ENCODE measurements around the gene CDYL2.
A peak's percentile ranks its signal among the peaks of the same experiment; 100 is the strongest.

CDYL2 gene

GRCh38 chr16:80656711-80657150, 147.7 kb downstream of the CDYL2 start:
- Histone ChIP-seq H3K9ac (ENCODE audit: low read depth, low read length, poor library complexity) (no peak overlapping the region), H2AK5ac (ENCODE audit: low read depth, low read length) (no peak overlapping the region), H3K4ac (ENCODE audit: low read length) (no peak overlapping the region), H3K79me1 (ENCODE audit: low read depth, low read length) (no peaks in the 10 kb centered on the region), H3K27me3 (ENCODE audit: control insufficient read depth in 3 of 3, insufficient read depth in 3 of 3, low read depth in 1 of 3, low read length in 3 of 3) (no peaks in the 10 kb centered on the region), H3K18ac (ENCODE audit: low read length) (no peak overlapping the region), H2BK15ac (ENCODE audit: low read length) (no peak overlapping the region), H3K4me2 (ENCODE audit: insufficient read depth, low read length, poor library complexity, severe bottlenecking) (no peak overlapping the region), H3K14ac (ENCODE audit: low read length) (no peak overlapping the region), H4K8ac (ENCODE audit: low read depth, low read length) (no peak overlapping the region), H2BK5ac (ENCODE audit: low read length) (no peak overlapping the region), H3K9me3 (replicated peaks in 1 of 2; ENCODE audit: control insufficient read depth in 2 of 2, insufficient read depth in 1 of 2, low read depth in 1 of 2, low read length in 2 of 2) (no peaks in the 10 kb centered on the region), H2AFZ (ENCODE audit: low read length) (no peak overlapping the region), H2BK120ac (ENCODE audit: low read depth, low read length) (no peak overlapping the region), H3K27ac (replicated peaks; ENCODE audit: low read length) (no peak overlapping the region), H3K23ac (ENCODE audit: low read depth, low read length, poor library complexity) (no peak overlapping the region), H3K4me3 (ENCODE audit: low read length in 2 of 2) (no peak overlapping the region), H2BK12ac (ENCODE audit: low read length) (no peak overlapping the region), H3K36me3 (replicated peaks in 1 of 2; ENCODE audit: control insufficient read depth in 2 of 2, insufficient read depth in 2 of 2, low read length in 2 of 2) (no peaks in the 10 kb centered on the region), H4K91ac (ENCODE audit: low read depth, low read length, poor library complexity) (no peak overlapping the region), H3K4me1 (ENCODE audit: control insufficient read depth in 2 of 2, insufficient read depth in 1 of 2, low read depth in 1 of 2, low read length in 2 of 2) (peaks cover 0 to 8% of the 10 kb centered on the region in 2 donors)
- DNase-seq (ENCODE audit: low spot score) = no peak
- no CpG with 5 or more reads among the region's 8 CpGs for WGBS, 2 donors (ENCODE audit: extremely low coverage in 2 of 2, insufficient read length in 2 of 2, insufficient replicate concordance in 1 of 2)

DNA sequence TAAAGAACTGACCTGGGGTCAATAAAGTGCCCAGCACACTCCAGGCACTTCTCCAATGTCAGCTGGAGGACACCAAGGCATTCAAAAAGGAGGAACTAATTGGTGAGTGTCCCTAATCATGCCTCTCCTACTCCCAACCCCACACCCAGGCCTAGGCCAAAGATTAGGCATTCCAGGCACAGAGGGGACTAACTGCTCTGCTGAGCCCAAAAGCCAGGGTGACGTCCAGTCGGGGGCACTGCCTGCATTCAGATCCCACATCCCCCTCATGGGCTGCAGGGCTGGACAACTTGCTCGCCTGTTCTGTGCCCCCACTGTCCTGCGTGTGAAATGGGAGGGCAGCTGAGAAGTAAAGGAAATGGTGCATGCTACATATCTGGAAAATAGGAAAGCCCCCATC, 148.2 kb downstream of the CDYL2 start:
- no peaks in the 10 kb centered on the region for H3K36me3 ChIP-seq (replicated peaks in 1 of 2; ENCODE audit: control insufficient read depth in 2 of 2, insufficient read depth in 2 of 2, low read length in 2 of 2)
- WGBS, 2 donors (ENCODE audit: extremely low coverage in 2 of 2, insufficient read length in 2 of 2, insufficient replicate concordance in 1 of 2) = no CpG with 5 or more reads among the region's 4 CpGs

GRCh38 chr16:80655751-80656150, 148.6 kb downstream of the CDYL2 start:
- no peak overlapping the region for H3K9ac ChIP-seq (ENCODE audit: low read depth, low read length, poor library complexity)
- no peak overlapping the region for H3K4me3 ChIP-seq (ENCODE audit: low read length in 2 of 2)
- no peak overlapping the region for H3K14ac ChIP-seq (ENCODE audit: low read length)
- H2BK12ac ChIP-seq (ENCODE audit: low read length) = no peak overlapping the region
- H3K9me3 ChIP-seq (replicated peaks in 1 of 2; ENCODE audit: control insufficient read depth in 2 of 2, insufficient read depth in 1 of 2, low read depth in 1 of 2, low read length in 2 of 2) = no peaks in the 10 kb centered on the region
- H3K4me2 ChIP-seq (ENCODE audit: insufficient read depth, low read length, poor library complexity, severe bottlenecking) = no peak overlapping the region
- H4K8ac ChIP-seq (ENCODE audit: low read depth, low read length) = no peak overlapping the region
- H2BK5ac ChIP-seq (ENCODE audit: low read length) = no peak overlapping the region
- H2BK15ac ChIP-seq (ENCODE audit: low read length) = no peak overlapping the region
- no peaks in the 10 kb centered on the region for H3K36me3 ChIP-seq (replicated peaks in 1 of 2; ENCODE audit: control insufficient read depth in 2 of 2, insufficient read depth in 2 of 2, low read length in 2 of 2)
- no peak overlapping the region for H3K27ac ChIP-seq (replicated peaks; ENCODE audit: low read length)
- no peak overlapping the region for H3K18ac ChIP-seq (ENCODE audit: low read length)
- no peaks in the 10 kb centered on the region for H3K79me1 ChIP-seq (ENCODE audit: low read depth, low read length)
- H3K23ac ChIP-seq (ENCODE audit: low read depth, low read length, poor library complexity) = no peak overlapping the region
- no peak overlapping the region for H2BK120ac ChIP-seq (ENCODE audit: low read depth, low read length)
- peaks cover 0 to 8% of the 10 kb centered on the region in 2 donors for H3K4me1 ChIP-seq (ENCODE audit: control insufficient read depth in 2 of 2, insufficient read depth in 1 of 2, low read depth in 1 of 2, low read length in 2 of 2)
- no peak overlapping the region for H4K91ac ChIP-seq (ENCODE audit: low read depth, low read length, poor library complexity)
- no CpG with 5 or more reads among the region's 9 CpGs for whole genome bisulfite sequencing, 2 donors (ENCODE audit: extremely low coverage in 2 of 2, insufficient read length in 2 of 2, insufficient replicate concordance in 1 of 2)
- no peak overlapping the region for H2AK5ac ChIP-seq (ENCODE audit: low read depth, low read length)
- H3K27me3 ChIP-seq (ENCODE audit: control insufficient read depth in 3 of 3, insufficient read depth in 3 of 3, low read depth in 1 of 3, low read length in 3 of 3) = no peaks in the 10 kb centered on the region
- no peak overlapping the region for H2AFZ ChIP-seq (ENCODE audit: low read length)
- no peak overlapping the region for H3K4ac ChIP-seq (ENCODE audit: low read length)
- no peak for DNase-seq (ENCODE audit: low spot score)

More for the DNA sequence above, 148.2 kb downstream of the CDYL2 start:
- H2BK5ac ChIP-seq (ENCODE audit: low read length) = no peak overlapping the region
- no peak overlapping the region for H3K27ac ChIP-seq (replicated peaks; ENCODE audit: low read length)
- H3K18ac ChIP-seq (ENCODE audit: low read length) = peak overlapping the region; percentile 22
- H2BK12ac ChIP-seq (ENCODE audit: low read length) = no peak overlapping the region
- no peaks in the 10 kb centered on the region for H3K79me1 ChIP-seq (ENCODE audit: low read depth, low read length)
- H2BK120ac ChIP-seq (ENCODE audit: low read depth, low read length) = no peak overlapping the region
- no peak overlapping the region for H3K14ac ChIP-seq (ENCODE audit: low read length)
- H4K8ac ChIP-seq (ENCODE audit: low read depth, low read length) = no peak overlapping the region
- H3K4me1 ChIP-seq (ENCODE audit: control insufficient read depth in 2 of 2, insufficient read depth in 1 of 2, low read depth in 1 of 2, low read length in 2 of 2) = peaks cover 0 to 8% of the 10 kb centered on the region in 2 donors
- H3K9ac ChIP-seq (ENCODE audit: low read depth, low read length, poor library complexity) = no peak overlapping the region
- H2BK15ac ChIP-seq (ENCODE audit: low read length) = no peak overlapping the region
- no peak overlapping the region for H3K4ac ChIP-seq (ENCODE audit: low read length)
- no peaks in the 10 kb centered on the region for H3K9me3 ChIP-seq (replicated peaks in 1 of 2; ENCODE audit: control insufficient read depth in 2 of 2, insufficient read depth in 1 of 2, low read depth in 1 of 2, low read length in 2 of 2)
- no peak for DNase-seq (ENCODE audit: low spot score)
- no peak overlapping the region for H4K91ac ChIP-seq (ENCODE audit: low read depth, low read length, poor library complexity)
- H2AFZ ChIP-seq (ENCODE audit: low read length) = no peak overlapping the region
- H2AK5ac ChIP-seq (ENCODE audit: low read depth, low read length) = no peak overlapping the region
- H3K4me2 ChIP-seq (ENCODE audit: insufficient read depth, low read length, poor library complexity, severe bottlenecking) = no peak overlapping the region
- no peaks in the 10 kb centered on the region for H3K27me3 ChIP-seq (ENCODE audit: control insufficient read depth in 3 of 3, insufficient read depth in 3 of 3, low read depth in 1 of 3, low read length in 3 of 3)
- H3K4me3 ChIP-seq (ENCODE audit: low read length in 2 of 2) = no peak overlapping the region
- no peak overlapping the region for H3K23ac ChIP-seq (ENCODE audit: low read depth, low read length, poor library complexity)

GRCh38 chr16:80654094-80654862, 150.1 kb downstream of the CDYL2 start:
- no peak overlapping the region for H2BK12ac ChIP-seq (ENCODE audit: low read length)
- WGBS, 2 donors (ENCODE audit: extremely low coverage in 2 of 2, insufficient read length in 2 of 2, insufficient replicate concordance in 1 of 2) = no CpG with 5 or more reads among the region's 14 CpGs
- no peak overlapping the region for H3K4me3 ChIP-seq (ENCODE audit: low read length in 2 of 2)

More at GRCh38 chr16:80654094-80654862, 150.1 kb downstream of the CDYL2 start:
- Histone ChIP-seq H2BK120ac (ENCODE audit: low read depth, low read length) (no peak overlapping the region), H3K27me3 (ENCODE audit: control insufficient read depth in 3 of 3, insufficient read depth in 3 of 3, low read depth in 1 of 3, low read length in 3 of 3) (no peaks in the 10 kb centered on the region), H3K9ac (ENCODE audit: low read depth, low read length, poor library complexity) (peak overlapping the region; percentile 70), H3K4me1 (ENCODE audit: control insufficient read depth in 2 of 2, insufficient read depth in 1 of 2, low read depth in 1 of 2, low read length in 2 of 2) (peaks cover 0 to 8% of the 10 kb centered on the region in 2 donors), H3K9me3 (replicated peaks in 1 of 2; ENCODE audit: control insufficient read depth in 2 of 2, insufficient read depth in 1 of 2, low read depth in 1 of 2, low read length in 2 of 2) (no peaks in the 10 kb centered on the region), H4K91ac (ENCODE audit: low read depth, low read length, poor library complexity) (no peak overlapping the region), H3K27ac (replicated peaks; ENCODE audit: low read length) (no peak overlapping the region), H3K79me1 (ENCODE audit: low read depth, low read length) (no peaks in the 10 kb centered on the region), H2BK15ac (ENCODE audit: low read length) (no peak overlapping the region), H3K14ac (ENCODE audit: low read length) (no peak overlapping the region), H3K4ac (ENCODE audit: low read length) (no peak overlapping the region), H3K18ac (ENCODE audit: low read length) (no peak overlapping the region), H3K23ac (ENCODE audit: low read depth, low read length, poor library complexity) (no peak overlapping the region), H2AK5ac (ENCODE audit: low read depth, low read length) (no peak overlapping the region), H3K4me2 (ENCODE audit: insufficient read depth, low read length, poor library complexity, severe bottlenecking) (no peak overlapping the region), H2BK5ac (ENCODE audit: low read length) (no peak overlapping the region), H3K36me3 (replicated peaks in 1 of 2; ENCODE audit: control insufficient read depth in 2 of 2, insufficient read depth in 2 of 2, low read length in 2 of 2) (no peaks in the 10 kb centered on the region), H4K8ac (ENCODE audit: low read depth, low read length) (no peak overlapping the region), H2AFZ (ENCODE audit: low read length) (no peak overlapping the region)
- no peak for DNase-seq (ENCODE audit: low spot score)

All from neuronal stem cell (in vitro differentiated cells).